Ovary (tissue), 9 donors: ENCODE measurements around the gene SNX8. TPM values are rescaled to one million over a fixed set of nuclear protein-coding genes. Genes with fewer than 3 reads are reported as not detected.

Experiments used
- DNase-seq, 5 donors: peaks; one replicate each; pipeline ENCODE4 v3.0.0-alpha.2; 2019 to 2020
- H3K27ac ChIP-seq, 2 donors: fragments of 200-600 bp; one replicate each; pipeline versions ENCODE4 v1.5.1 to v1.8.0; 2019 to 2022
- H3K27me3 ChIP-seq: fragments of 200-600 bp; one replicate; pipeline ENCODE4 v1.8.0; 2022
- H3K36me3 ChIP-seq: fragments of 200-600 bp; sonication (generic); one replicate; pipeline ENCODE4 v1.5.1; 2019
- H3K4me1 ChIP-seq: one replicate; pipeline ENCODE4 v1.8.1; 2013; ENCODE audit warnings: mild to moderate bottlenecking, moderate library complexity; ENCODE audit not compliant: insufficient read depth
- H3K4me3 ChIP-seq: fragments of 200-600 bp; sonication (generic); one replicate; pipeline ENCODE4 v1.5.1; 2017
- H3K9me3 ChIP-seq, 2 donors: fragments of 200-600 bp in 1 of 2; sonication (generic) in 1 of 2; one replicate each; pipeline versions ENCODE4 v1.5.1 to v1.8.1; 2013 to 2019; ENCODE audit warnings: mild to moderate bottlenecking in 1 of 2, moderate library complexity in 1 of 2
- EP300 ChIP-seq: sonication (generic); formaldehyde crosslinking; IDR thresholded peaks from one replicate; pipeline ENCODE4 v1.6.1; 2017; ENCODE audit warnings: antibody characterized with exemption
- POLR2A ChIP-seq: fragments of 450-650 bp; IDR thresholded peaks from one replicate; pipeline ENCODE4 v1.6.1; 2017; ENCODE audit warnings: antibody characterized with exemption, mild to moderate bottlenecking, moderate library complexity
- WGBS, 3 donors: extraction: QIAGEN DNeasy Blood & Tissue Kit in 1 of 3; methylation state at CpG; one replicate each; pipeline versions ENCODE4 v1.1.5 to v1.1.7; 2013 to 2017; 5-methylcytosine and 5-hydroxymethylcytosine counted together
- intact Hi-C, 4 donors: fragments of 100-400 bp; cut with DNase I; formaldehyde crosslinking; loops; one replicate each; pipeline versions ENCODE4 v1.11.0 to v1.15.1; 2022 to 2023
- polyA plus RNA-seq, 2 donors: library from polyadenylated mRNA; stranded (reverse); fragments of 200-250 nt in 1 of 2; fragments of 350-450 nt in 1 of 2; fragmentation: Illumina TruSeq in 1 of 2; extraction: RNeasy Lipid Tissue Mini Kit (QIAGEN cat#74804) in 1 of 2; gene quantifications; one replicate each; pipeline ENCODE4 v1.2.3, GENCODE V29; 2013 to 2014
- total RNA-seq, 7 donors: library from RNA; depleted of rRNA in 2 of 7; stranded (reverse); fragments of >200 nt in 2 of 7; fragmentation: NEBNext Ultra II Directional in 3 of 7; extraction: Animal tissue kit (Norgen Biotek cat#: 25700) in 3 of 7; gene quantifications; one replicate each; pipeline versions ENCODE4 v1.1.0 to v1.2.4, GENCODE V29; 2016 to 2023
- TF ChIP-seq, protein P1 (sequence below), 3 donors: fragments of 450-650 bp in 2 of 3; fragments of 200-600 bp in 1 of 3; IDR thresholded peaks; one replicate each; pipeline versions ENCODE4 v1.5.1 to v1.8.0; 2016 to 2022; ENCODE audit warnings: antibody characterized with exemption in 3 of 3, mild to moderate bottlenecking in 1 of 3
- donor health status: DM: no; HTN: no; CAD: no; lungs with moderate emphysema.
- donor health status: DM: no; HTN: no; CAD: no.
- donor health status: Bipolar disorder and iron deficiency.
- donor health status: DM: yes; HTN: yes; CAD: no.
- donor health status: DM: no; HTN: no; CAD: no.
- donor health status: DM: yes; HTN: yes; CAD: no.

Gene SNX8
- total and polyA plus RNA-seq, 9 donors = 3.2 to 37.2 (median 19.2) TPM

GRCh38 chr7:2214636-2215035, 99.6 kb downstream of the SNX8 start:
- Histone ChIP-seq H3K4me3 (no peak overlapping the region), H3K27me3 (no peaks in the 10 kb centered on the region), H3K9me3 (no peaks in the 10 kb centered on the region), H3K36me3 (no peaks in the 10 kb centered on the region), H3K4me1 (no peaks in the 10 kb centered on the region), H3K27ac (no peak overlapping the region)
- no peak for DNase-seq
- 94 to 96% (median 94%) methylated on average over 9 of the region's 9 CpGs for WGBS, 3 donors
- intact Hi-C loops = loop anchor here (5.0 to 10.0 kb wide), 5 partner anchors 410 to 632 kb away; no protein-coding TSS in a partner anchor
- TF ChIP-seq, protein P1, sequence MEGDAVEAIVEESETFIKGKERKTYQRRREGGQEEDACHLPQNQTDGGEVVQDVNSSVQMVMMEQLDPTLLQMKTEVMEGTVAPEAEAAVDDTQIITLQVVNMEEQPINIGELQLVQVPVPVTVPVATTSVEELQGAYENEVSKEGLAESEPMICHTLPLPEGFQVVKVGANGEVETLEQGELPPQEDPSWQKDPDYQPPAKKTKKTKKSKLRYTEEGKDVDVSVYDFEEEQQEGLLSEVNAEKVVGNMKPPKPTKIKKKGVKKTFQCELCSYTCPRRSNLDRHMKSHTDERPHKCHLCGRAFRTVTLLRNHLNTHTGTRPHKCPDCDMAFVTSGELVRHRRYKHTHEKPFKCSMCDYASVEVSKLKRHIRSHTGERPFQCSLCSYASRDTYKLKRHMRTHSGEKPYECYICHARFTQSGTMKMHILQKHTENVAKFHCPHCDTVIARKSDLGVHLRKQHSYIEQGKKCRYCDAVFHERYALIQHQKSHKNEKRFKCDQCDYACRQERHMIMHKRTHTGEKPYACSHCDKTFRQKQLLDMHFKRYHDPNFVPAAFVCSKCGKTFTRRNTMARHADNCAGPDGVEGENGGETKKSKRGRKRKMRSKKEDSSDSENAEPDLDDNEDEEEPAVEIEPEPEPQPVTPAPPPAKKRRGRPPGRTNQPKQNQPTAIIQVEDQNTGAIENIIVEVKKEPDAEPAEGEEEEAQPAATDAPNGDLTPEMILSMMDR (IDR thresholded peaks at IDR 0.05) = no peak
- TF ChIP-seq POLR2A (no peak), EP300 (no peak)

- no peaks in the 10 kb centered on the region for H3K9me3 ChIP-seq
- DNase-seq = no peak
- intact Hi-C loops = loop anchor here (5.0 to 10.0 kb wide), 5 partner anchors 409 to 631 kb away; no protein-coding TSS in a partner anchor
- H3K4me1 ChIP-seq = no peaks in the 10 kb centered on the region
- TF ChIP-seq EP300 (no peak), POLR2A (no peak)
- TF ChIP-seq, protein P1 (IDR thresholded peaks at IDR 0.05) = no peak
- no peaks in the 10 kb centered on the region for H3K27me3 ChIP-seq
- no peak overlapping the region for H3K27ac ChIP-seq
- H3K36me3 ChIP-seq = no peaks in the 10 kb centered on the region
- H3K4me3 ChIP-seq = no peak overlapping the region
- WGBS, 3 donors = 87 to 89% (median 88%) methylated on average over 15 of the region's 15 CpGs
Observed at GRCh38 chr7:2213551-2214215, 100.6 kb downstream of the SNX8 start.

DNA sequence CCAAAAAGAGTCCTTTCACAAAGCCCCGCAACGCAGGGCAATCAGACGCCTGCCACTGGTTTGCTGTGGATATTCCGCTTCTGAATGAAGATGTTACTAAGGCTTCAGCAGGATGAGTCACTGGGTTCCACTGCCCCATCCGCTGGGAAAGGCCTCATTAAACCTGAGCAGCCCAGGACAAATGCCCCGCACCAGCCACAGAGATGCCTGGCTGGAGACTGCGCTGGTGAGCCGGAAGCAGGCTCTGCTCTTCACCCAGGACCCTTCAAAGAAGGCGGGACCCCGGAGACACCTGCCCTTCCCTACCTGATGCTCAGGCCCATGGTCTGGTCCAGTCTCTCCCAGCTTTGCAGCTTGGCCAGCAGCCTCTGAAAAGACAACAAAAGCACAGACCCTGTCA, 101.3 kb downstream of the SNX8 start:
- intact Hi-C loops = loop anchor here (5.0 to 10.0 kb wide), 5 partner anchors 408 to 631 kb away; no protein-coding TSS in a partner anchor
- Histone ChIP-seq H3K27ac (no peak overlapping the region), H3K27me3 (no peaks in the 10 kb centered on the region), H3K9me3 (no peaks in the 10 kb centered on the region), H3K4me3 (no peak overlapping the region), H3K36me3 (no peaks in the 10 kb centered on the region), H3K4me1 (no peaks in the 10 kb centered on the region)
- WGBS, 3 donors = 94 to 99% (median 96%) methylated on average over 10 of the region's 10 CpGs
- no peak for DNase-seq
- TF ChIP-seq POLR2A = no peak
- no peak for TF ChIP-seq EP300
- TF ChIP-seq, protein P1 (IDR thresholded peaks at IDR 0.05) = no peak

- no peaks in the 10 kb centered on the region for H3K9me3 ChIP-seq
- TF ChIP-seq, protein P1 (IDR thresholded peaks at IDR 0.05) = no peak
- TF ChIP-seq EP300 (no peak), POLR2A (no peak)
- H3K4me1 ChIP-seq = no peaks in the 10 kb centered on the region
- H3K4me3 ChIP-seq = no peak overlapping the region
- intact Hi-C loops = loop anchor here (5.0 to 10.0 kb wide), 5 partner anchors 407 to 630 kb away; no protein-coding TSS in a partner anchor
- H3K36me3 ChIP-seq = no peaks in the 10 kb centered on the region
- no peaks in the 10 kb centered on the region for H3K27me3 ChIP-seq
- H3K27ac ChIP-seq = no peak overlapping the region
- WGBS, 3 donors = 90 to 95% (median 93%) methylated on average over 12 to 13 of the region's 13 CpGs
- DNase-seq = peak in 1 of 5 donors; percentile 29
Observed at GRCh38 chr7:2211926-2212325, 102.3 kb downstream of the SNX8 start.
